Measurements from ENCODE around the gene NLGN1. TPM values are rescaled to one million over a fixed set of nuclear protein-coding genes. Genes with fewer than 3 reads are reported as not detected.

The NLGN1 gene
- total RNA-seq, 1 donor from 2014 or later: 10.6 TPM

DNA sequence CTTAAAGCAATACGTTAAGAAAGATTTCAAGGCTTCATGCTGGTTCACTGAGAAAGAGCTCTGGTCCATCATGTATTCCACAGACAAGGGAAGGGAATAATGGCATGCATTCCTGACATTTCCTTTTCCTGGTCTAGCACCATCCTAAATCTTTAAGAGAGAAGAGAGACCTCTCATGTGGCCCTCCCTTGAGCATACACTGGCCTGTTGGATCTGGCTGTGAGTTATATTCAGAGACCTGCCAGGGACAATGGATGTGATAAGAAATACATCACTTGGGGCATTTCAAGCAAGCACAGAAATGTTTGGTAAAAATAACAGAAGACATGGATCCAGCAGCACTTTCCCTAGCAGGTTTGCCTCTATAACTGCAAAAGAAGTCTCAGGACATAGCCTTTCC is 507.8 kb downstream of the NLGN1 start:
- no peak for DNase-seq (ENCODE audit: low spot score)

DNA sequence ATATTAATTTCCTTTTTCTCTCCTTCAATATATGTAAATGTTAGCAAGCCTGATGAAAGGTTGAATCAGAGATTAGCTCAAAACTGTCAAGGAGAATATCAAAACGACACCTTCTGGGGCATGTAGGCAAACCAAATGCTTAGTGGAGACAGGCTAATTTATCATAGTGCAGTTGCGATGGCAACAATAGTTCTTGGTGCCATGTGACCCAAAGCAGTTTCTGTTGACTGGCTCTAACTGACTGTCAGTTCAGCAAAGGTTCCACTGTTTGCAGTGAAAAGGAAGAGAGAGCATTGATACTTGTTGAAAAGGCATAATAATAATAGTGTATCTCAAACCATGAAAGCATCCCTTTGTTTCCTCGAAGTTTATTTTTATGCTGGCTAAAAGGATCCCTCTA is 513.9 kb downstream of the NLGN1 start:
- no peak for DNase-seq (ENCODE audit: low spot score)

DNA sequence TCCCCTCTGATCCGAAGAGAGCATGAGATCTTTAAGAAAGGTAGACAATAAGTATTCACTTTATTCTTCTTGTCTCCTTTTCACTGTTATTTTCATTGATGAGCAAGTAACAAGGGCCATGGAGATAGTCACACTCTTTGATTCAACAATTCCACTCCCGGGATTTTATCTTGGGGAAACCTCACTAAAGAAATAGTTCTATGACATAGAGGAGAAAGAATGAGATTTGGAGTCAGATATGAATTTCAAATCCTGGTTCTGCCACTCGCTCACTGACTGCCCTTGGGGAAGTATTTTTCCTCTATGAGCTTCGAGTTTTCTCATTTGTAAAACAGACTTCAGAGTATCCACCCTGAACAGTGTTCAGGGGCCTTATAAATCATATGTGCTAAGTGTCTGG is 514.6 kb downstream of the NLGN1 start:
- DNase-seq (ENCODE audit: low spot score): no peak

DNA sequence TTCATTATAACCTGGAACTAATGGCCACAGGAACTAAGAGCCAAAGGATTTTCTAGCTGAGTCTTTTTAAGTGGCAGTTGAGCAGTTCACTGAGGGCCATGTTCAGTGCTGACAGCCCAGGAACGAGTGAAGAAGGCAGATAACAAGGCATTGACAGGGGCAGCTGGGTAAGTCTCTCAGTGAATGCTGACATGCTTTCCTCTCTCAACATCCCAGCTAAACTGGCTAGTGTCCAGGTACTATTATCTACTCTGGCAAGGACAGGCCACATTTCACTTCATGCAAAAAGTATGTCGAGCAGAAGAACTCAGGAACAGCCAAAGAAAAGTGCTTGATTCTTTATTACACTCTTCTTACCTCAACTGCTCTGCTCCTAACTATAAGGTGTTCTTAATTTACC is 515.9 kb downstream of the NLGN1 start:
- no peak for DNase-seq (ENCODE audit: low spot score)

DNA sequence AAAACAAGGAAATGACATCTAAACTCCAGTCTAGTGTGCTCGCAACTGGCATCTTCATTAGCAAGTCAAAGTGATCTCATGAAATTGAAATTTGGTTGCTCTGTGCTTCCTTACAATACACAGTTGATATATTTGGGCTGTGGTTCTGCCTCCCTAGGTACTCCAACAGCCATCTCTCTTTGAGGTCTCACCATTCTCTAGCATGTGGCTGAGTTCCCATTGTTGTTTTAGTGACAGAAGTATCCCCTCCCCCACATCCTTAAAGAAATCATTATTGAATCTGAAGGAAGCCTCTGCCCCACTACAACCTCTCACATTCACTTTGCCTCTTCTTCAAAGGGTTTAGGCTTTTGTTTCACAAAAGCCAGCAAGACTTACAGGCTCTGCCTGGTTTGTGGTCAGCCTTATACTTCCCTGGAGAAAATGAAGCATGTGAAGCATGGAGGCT is 516.5 kb downstream of the NLGN1 start:
- no peak for DNase-seq (ENCODE audit: low spot score)

DNA sequence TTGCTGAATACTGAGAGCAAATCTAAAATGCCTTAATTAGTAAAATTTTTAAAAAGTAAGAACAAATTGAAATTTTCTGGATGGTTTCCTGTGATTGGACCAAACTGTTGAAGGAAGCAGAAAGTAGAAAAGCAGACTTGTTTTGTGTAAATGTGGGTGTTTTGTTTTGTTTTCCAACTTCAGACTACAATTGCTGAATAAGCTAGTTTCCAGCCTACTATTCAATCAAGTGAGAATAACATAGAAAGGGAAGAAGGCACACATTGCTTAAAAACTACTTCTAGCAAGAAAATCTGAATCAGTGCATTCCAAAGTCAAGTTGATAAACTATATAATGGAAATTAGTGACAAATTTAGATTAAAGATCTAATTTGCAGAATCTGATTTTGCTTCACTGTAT is 519.3 kb downstream of the NLGN1 start:
- DNase-seq (ENCODE audit: low spot score): no peak

DNA sequence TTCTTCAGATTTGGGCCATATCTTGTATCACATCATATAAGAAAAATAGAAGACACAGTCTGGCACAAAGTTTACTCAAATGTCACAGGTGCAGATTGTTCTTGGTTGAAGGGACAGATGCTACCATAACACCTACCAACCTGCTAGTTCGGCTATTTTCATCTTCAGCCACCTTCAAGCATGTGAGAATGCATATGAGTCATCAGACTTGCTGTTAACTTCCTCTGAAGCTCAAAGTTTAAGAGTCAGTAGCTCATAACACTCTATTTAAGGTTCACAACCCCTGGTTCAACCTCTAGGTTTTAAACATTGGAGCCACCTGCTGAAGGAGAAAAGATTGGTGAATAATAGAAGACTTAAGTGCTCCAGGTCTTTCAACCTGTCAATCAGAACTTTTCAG is 522.8 kb downstream of the NLGN1 start:
- no peak for DNase-seq (ENCODE audit: low spot score)

DNA sequence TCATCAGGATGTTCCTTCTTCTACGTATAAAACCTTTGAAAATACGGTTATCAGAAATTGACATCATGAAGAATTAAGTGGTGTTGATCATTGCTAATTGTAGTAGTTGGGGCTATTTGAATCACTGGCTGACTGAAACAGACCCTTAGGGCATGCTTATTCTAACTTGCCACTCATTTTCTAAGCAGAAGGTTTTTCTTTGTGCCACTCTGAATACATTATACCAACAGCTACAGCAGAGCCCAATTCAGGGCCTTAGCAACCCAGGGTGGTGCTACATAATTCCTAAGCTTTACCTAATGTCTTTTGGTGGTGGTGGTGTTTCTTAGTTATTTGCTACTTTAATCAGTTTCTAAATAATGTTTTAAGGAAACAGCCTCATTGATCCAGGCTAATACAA is 524.2 kb downstream of the NLGN1 start:
- DNase-seq (ENCODE audit: low spot score): no peak

DNA sequence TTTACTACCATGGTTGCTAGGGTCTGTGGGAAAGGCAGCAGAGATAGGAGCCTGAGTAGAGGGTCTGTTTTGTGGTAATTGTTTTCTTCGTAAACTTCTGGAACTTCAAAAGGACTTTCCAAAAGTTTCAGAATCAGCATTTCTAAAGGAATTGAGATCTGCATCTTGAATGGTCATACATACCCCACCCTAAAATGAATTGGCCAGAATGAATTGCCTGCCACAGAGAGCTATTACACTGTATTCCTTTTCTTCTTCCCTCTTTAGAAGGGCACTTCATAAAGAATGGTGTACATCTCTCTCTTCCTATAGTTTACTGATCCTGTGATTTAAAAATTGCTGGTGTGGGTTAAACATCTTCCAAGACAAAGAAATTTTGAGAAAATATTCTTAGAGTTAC is 525.7 kb downstream of the NLGN1 start:
- no peak for DNase-seq (ENCODE audit: low spot score)

DNA sequence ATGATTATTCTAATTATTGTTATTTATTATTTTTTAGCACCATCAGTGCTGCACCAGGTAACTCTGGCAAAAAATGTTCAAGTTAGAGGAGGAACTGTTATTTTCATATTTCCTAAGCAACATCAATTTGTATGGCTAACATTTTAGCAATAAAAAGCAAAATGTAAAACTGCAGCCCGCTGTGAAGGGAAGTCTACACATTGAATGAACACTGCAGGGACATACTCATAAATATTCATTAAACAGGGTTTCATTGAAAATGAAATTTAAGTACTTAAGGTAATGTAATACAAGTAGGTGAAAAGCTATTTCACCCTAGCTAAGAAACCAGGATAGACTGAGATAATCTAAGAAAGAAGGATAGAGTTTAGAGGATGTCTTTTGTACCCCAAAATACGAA is 532.7 kb downstream of the NLGN1 start:
- no peak for DNase-seq (ENCODE audit: low spot score)

DNA sequence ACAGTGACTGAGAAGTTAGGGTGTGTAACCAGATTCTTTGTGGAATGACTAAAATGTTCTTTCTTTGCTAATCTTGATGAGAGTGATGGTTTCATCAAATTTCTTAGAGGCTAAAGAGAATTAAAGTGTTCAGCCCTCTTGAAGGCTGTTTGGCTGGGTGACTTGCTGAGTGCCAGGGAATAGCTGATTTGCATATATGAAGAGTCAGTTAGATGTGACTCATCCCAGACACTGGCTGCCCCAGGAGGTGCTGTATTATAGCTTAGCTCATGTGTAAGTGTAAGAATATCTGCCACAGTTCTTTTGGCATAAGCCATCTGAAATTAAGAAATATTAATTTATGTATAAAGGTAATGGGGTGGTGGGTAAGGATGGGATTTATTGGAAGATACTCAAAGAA is 535.1 kb downstream of the NLGN1 start:
- DNase-seq (ENCODE audit: low spot score): no peak

DNA sequence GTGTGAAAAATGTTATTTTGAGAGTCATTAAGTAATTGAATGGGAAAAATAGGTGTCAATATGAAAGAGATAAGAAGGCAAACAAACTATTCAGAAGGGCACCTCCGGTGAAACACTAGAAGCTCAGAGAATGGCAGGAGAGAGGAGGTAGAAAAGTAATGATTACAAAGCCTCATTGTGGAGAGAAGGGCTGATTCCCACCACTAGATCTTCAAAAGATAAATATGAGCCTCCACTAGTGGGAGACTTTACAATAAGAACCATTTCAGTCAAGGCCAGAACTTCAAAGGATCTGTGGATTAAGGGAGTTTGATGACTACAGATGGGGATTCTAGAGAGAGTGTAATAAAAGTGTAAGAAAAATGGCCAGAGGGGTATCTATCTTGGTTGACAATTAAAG is 535.6 kb downstream of the NLGN1 start:
- DNase-seq (ENCODE audit: low spot score): no peak

DNA sequence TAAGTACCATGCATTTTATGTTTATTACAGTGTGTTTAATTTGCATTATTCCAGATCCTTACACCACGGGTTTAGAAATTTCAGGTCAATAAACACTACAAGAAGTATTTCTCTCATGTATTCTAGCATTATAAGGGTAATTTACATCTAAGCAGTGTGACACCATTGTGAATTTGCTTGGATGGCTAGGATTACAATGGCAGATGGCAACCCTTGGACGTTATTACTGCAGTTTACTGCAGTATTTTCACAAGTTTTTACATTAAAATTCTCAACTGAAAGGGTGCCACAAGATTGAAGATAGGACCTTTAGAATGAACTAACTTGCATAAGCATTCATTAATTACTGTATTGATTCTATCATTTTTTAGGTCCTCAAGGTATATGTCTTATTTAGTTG is 538.8 kb downstream of the NLGN1 start:
- no peak for DNase-seq (ENCODE audit: low spot score)

DNA sequence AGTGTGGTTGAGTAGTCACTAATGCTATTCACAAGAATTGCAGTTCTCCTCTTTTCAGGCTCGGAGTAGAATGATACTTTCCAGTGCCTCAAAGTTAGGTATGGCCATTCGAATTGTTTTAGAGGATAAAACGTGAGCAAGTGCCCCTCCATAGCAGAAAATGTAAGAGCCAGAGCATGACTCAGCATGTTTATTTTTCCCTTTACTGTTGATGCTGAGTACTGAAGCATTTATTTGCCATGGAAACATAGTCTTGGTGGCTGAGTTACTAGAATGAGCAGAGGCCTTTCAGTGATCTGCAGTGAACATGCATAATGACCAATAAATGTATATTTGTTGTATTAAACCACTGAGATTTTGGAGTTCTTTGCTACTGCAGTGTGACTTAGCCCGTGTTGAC is 540.6 kb downstream of the NLGN1 start:
- no peak for DNase-seq (ENCODE audit: low spot score)

DNA sequence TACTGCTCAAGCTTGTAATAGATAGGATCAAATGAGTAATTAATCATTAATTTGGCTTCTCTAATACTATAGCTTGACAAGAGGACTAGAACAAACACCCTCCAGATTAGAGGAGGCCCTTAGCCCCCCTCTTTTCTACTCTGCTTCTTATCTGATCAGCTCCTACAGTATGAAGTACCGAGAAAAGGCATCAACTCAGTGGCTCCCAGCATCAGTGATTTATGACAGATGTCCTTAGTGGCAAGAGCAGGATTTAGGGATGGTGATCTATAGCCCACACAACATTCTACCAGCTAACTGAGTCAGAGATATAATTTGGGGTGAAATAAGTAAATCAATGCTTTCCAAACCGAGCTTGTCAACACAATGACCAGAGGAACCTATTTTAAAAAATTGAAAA is 541.1 kb downstream of the NLGN1 start:
- no peak for DNase-seq (ENCODE audit: low spot score)

DNA sequence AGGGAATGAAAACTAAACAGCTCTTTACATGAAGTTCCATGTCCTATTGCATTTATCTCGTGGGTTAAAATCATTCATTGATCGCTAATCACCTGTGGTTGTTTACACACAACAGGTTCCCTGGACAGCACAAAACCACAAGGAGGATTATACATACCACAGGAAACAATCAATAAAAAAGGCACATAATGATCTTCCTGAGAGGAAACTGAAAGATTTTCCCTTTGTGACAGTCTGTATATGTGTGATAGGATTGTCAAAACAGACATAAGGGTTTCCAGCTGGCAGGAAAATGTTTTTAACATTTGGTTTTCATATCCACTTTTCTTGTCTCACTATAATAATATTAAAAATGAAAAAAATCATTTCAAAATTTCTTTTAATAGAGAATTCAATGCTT is 541.8 kb downstream of the NLGN1 start:
- no peak for DNase-seq (ENCODE audit: low spot score)

DNA sequence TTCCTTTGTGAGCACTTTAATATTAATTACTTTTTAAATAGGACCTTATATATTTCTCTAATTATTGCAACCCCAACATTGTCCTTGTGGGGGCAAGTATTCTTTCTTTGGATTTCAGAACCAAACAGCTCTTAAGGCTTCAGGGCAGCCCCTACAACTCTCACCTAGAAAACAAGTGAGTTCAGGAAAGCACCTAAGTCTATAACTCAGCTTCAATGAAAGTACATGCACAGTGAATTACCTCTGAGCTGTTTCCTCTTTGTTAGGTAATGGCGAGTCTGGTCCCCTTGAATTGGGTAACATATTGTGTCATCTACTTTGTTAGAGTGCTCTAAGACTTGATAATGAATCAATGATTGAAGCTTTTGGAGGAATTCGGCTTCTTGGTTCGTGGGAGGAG is 545.7 kb downstream of the NLGN1 start:
- DNase-seq (ENCODE audit: low spot score): no peak

DNA sequence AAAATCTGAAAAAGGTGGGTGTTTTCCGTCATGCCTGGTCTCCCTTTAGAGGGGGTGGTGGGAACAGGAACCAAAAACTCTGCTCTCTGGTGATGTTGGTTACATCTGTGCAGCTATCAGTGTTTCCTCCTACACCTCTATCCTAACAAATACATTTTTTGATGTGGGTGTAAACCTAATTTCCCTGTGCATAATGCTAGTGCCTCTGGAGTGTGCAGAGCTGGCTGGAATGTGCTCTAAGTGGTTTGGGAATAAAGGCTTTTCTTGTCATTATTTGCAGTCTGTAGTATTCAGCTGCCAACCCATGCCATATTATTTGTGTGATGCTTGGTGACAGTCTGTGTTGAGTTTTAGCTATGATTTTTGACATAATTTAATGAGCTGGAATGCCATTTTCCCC is 547.6 kb downstream of the NLGN1 start:
- DNase-seq (ENCODE audit: low spot score): no peak

DNA sequence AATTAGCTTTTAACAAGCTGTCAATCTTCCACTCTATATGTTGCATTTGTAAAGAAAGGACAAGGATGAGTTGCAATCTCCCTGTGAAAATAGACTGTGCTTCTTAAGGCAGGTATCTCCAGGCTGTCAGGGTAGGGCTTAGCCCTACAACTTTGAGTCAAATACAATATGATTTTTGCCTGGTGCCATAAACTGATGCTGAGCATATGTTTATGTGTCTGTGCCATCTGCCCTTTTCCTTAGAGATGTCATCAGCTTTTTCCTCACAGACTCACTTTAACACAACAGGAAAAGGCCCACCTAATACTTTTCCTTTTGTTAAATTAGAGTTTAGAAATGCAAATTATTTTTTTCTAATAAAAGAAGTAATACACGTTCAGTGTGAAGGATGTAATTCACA is 548.3 kb downstream of the NLGN1 start:
- DNase-seq (ENCODE audit: low spot score): no peak

DNA sequence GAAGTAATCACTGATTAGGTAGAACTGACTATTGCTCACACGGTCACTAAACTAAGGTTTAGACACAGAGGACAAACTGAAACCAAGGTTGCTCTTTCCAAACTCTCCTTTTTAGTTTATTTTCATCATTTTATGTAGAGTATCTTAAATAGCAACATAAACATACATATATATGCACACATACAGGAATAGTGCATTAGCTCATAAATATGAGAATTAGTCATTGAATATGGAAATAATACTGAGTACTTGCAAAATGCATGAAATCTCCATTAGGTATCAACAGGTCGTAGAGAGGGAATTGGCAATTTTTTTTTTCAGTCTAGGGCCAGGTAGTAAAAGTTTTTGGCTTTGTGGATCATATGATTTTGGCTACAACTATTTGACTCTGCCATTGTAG is 557.1 kb downstream of the NLGN1 start:
- DNase-seq (ENCODE audit: low spot score): no peak

DNA sequence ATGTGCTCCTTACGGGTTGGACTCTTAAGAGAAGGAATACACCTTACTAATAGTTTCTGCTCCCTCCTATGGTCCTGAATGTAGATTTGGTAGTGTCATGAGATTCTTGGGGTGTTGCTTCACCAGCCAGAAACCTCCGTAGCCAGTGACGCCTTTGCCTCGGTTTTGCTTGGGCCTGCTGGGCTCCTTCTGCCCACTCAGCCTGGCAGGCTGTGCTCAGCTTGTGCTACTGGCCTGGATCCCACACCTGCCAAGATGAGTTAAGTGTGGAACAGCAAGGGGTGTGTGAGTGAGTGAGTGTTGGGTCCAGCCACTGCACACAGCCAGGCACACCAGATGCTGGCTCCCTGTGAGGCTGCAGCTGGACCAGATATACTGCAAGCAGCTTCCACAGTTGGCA is 560.1 kb downstream of the NLGN1 start:
- DNase-seq (ENCODE audit: low spot score): no peak

DNA sequence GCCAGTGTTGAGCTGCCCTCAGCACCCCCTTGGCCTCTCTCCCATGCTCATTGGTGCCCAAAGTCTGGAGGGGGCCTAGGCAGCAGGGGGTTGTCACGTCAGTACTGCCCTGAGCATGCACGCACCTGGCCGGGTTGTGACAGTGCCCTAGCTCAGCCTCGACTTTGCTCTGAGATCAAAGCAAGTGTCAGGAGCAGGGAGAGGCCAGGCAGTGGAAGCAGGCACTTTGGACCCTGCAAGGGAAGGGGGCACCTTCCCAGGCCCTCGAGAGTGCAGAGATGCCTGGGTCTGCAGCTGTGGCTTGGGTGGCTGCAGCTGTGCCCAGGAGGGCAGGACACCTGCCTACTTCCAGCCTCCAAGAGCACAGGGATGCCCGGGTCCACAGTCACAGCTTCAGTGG is 561.3 kb downstream of the NLGN1 start:
- no peak for DNase-seq (ENCODE audit: low spot score)

DNA sequence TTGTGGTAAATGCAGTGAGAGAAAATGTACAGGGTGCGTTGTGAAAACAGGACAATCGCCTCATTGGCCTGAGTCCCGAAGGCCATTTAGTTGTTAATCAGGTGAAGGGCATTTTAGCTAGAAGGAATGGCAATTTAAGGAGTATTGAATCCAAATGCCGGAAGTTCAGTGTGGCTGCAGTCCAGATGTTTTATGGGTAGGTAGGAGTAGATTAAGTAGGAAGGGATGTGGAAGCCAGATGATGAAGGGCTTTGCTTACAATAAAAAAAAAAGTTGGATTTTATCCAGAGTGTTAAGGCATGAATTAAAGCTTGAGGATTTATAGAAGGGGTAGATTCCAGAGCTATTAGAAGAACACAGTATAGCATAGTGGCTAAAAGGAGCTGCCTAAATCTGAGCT is 572.7 kb downstream of the NLGN1 start:
- no peak for DNase-seq (ENCODE audit: low spot score)

DNA sequence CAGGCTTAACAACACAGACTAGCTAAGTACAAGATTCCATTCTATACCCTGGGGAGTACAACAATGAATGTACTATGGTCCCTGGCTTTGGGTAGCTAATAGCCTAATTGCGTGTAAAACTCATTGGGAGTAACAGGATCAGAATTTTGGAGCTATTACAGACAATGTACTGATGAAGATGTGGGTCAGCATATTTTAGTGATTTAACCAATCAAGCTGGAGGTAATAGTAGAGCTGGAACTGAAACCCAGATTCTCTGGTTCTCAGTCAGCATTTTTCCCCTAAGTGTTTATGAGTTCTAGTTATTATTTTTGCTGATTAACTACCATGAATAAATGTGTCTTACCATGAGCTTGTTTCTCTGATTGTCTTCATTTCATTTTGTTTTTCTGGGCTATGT is 578.7 kb downstream of the NLGN1 start:
- DNase-seq (ENCODE audit: low spot score): no peak

DNA sequence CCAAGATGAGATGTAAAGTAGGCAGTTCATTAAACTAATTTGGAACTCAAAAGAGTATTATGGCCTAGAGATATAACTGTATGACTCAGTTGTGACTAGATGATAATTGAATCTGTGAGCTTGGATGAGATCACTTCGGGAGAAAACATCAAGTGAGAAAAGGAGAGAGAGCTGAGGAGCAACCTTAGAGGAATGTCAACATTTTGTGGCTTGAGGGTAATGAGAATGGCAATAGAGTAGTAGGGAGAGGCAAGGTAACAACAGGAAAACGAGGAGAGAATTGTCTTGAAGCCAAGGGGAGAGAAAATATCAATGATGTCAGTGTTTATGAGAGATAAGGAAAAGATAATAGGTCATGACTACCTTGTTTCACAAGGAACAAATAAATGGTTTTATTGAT is 580.2 kb downstream of the NLGN1 start:
- DNase-seq (ENCODE audit: low spot score): no peak

Data from ureter (tissue), 1 donor.